Endothelial cell of umbilical vein (primary cell): ENCODE data around the gene CASP2. TPM values are rescaled to one million over a fixed set of nuclear protein-coding genes. Genes with fewer than 3 reads are reported as not detected.

Source experiments
- BruUV-seq: library from RNA; stranded (reverse); fragments of 400-500 nt; replicated peaks from 2 replicates; lab custom pipeline; 2021; lab: Mats Ljungman, UMichigan
- CTCF ChIA-PET: fragments of 300-600, 350-600 bp; sonication (Branson Sonifier 250); formaldehyde crosslinking; loops from one replicate; lab custom pipeline; 2021; ENCODE audit warnings: antibody characterized with exemption, inconsistent platforms; lab: Charles Lee
- POLR2A ChIA-PET: fragments of 300-600, 350-600 bp; sonication (Branson Sonifier 250); formaldehyde crosslinking; loops from one replicate; lab custom pipeline; 2021; ENCODE audit warnings: antibody characterized with exemption, inconsistent platforms; lab: Charles Lee
- DNase-seq: peaks from one replicate; pipeline ENCODE4 v3.0.0-alpha.2; 2011; ENCODE audit warnings: low read depth, low spot score
- FAIRE-seq: peaks from 2 replicates; lab custom pipeline; 2011; peaks lifted over from hg19 to GRCh38; lab: Jason Lieb, UNC
- H2AFZ ChIP-seq: 2 replicates; pipeline ENCODE4 v1.6.0; 2012; ENCODE audit warnings: low read depth, low read length, control low read depth, inconsistent platforms
- H3K27ac ChIP-seq: 2 replicates; pipeline ENCODE4 v1.5.1; 2011; ENCODE audit warnings: low read depth, mild to moderate bottlenecking, control low read depth, low read length, moderate library complexity; ENCODE audit not compliant: insufficient read depth
- H3K27me3 ChIP-seq, 2 experiments: 2 replicates each; pipeline versions ENCODE4 v1.6.0 to v1.6.1; 2011; ENCODE audit warnings: low read length in 2 of 2, mixed read lengths in 1 of 2; ENCODE audit not compliant: control insufficient read depth in 2 of 2, insufficient read depth in 2 of 2
- H3K36me3 ChIP-seq, 2 experiments: 2 replicates in 1 of 2; 3 replicates in 1 of 2; pipeline ENCODE4 v1.5.1; 2011; ENCODE audit warnings: low read length in 2 of 2, mild to moderate bottlenecking in 1 of 2, moderate library complexity in 1 of 2; ENCODE audit not compliant: control insufficient read depth in 2 of 2, insufficient read depth in 2 of 2; ENCODE audit errors: extremely low read depth in 1 of 2
- H3K4me1 ChIP-seq: 3 replicates; pipeline ENCODE4 v1.5.1; 2011; ENCODE audit warnings: mild to moderate bottlenecking, low read length; ENCODE audit not compliant: control insufficient read depth, insufficient read depth; ENCODE audit errors: extremely low read depth
- H3K4me2 ChIP-seq: 2 replicates; pipeline ENCODE4 v1.6.1; 2011; ENCODE audit warnings: low read length, control low read depth, mixed read lengths; ENCODE audit not compliant: insufficient read depth
- H3K4me3 ChIP-seq, 3 experiments: fragments of 200-600 bp in 1 of 3; sonication (generic), shearing (Covaris generic) in 1 of 3; replicated peaks in 1 of 3; 2 replicates each; pipeline ENCODE4 v1.5.1; 2011 to 2016; ENCODE audit warnings: control low read depth in 3 of 3, low read length in 3 of 3, mild to moderate bottlenecking in 2 of 3, inconsistent platforms in 1 of 3, low read depth in 1 of 3, moderate library complexity in 1 of 3; ENCODE audit not compliant: insufficient read depth in 1 of 3
- H3K79me2 ChIP-seq: 2 replicates; pipeline ENCODE4 v1.6.0; 2012; ENCODE audit warnings: low read length, inconsistent platforms; ENCODE audit not compliant: control insufficient read depth, insufficient read depth
- H3K9ac ChIP-seq: replicated peaks from 2 replicates; pipeline ENCODE3; 2011; ENCODE audit warnings: low read length, control low read depth; ENCODE audit not compliant: insufficient read depth; ENCODE audit errors: extremely low read depth
- H3K9me1 ChIP-seq: replicated peaks from 3 replicates; pipeline ENCODE4 v1.6.0; 2011; ENCODE audit warnings: mild to moderate bottlenecking, low read length; ENCODE audit not compliant: control insufficient read depth, insufficient read depth; ENCODE audit errors: extremely low read depth
- H3K9me3 ChIP-seq: replicated peaks from 2 replicates; pipeline ENCODE4 v1.5.1; 2012; ENCODE audit warnings: low read length, inconsistent platforms; ENCODE audit not compliant: control insufficient read depth, insufficient read depth
- H4K20me1 ChIP-seq: replicated peaks from 2 replicates; pipeline ENCODE3; 2011; ENCODE audit warnings: mild to moderate bottlenecking, low read length; ENCODE audit not compliant: control insufficient read depth, insufficient read depth; ENCODE audit errors: extremely low read depth
- CTCF ChIP-seq, 2 donors: IDR thresholded peaks; 1 replicate in 1 of 2; 2 replicates in 1 of 2; pipeline ENCODE4 v1.5.1; 2011; ENCODE audit warnings: low read length in 2 of 2, mild to moderate bottlenecking in 2 of 2, moderate library complexity in 2 of 2, control low read depth in 1 of 2, inconsistent platforms in 1 of 2, low read depth in 1 of 2; ENCODE audit not compliant: insufficient read depth in 1 of 2; ENCODE audit errors: extremely low read depth in 1 of 2
- EZH2 ChIP-seq: IDR thresholded peaks from 2 replicates; pipeline ENCODE4 v1.6.1; 2012; ENCODE audit warnings: borderline replicate concordance, low read depth, mild to moderate bottlenecking, moderate library complexity, low read length, inconsistent platforms; ENCODE audit not compliant: severe bottlenecking
- FOS ChIP-seq: IDR thresholded peaks from 2 replicates; pipeline ENCODE4 v1.6.1; 2011; ENCODE audit warnings: mild to moderate bottlenecking, low read length, moderate library complexity, borderline replicate concordance; ENCODE audit not compliant: insufficient read depth
- JUN ChIP-seq: IDR thresholded peaks from 2 replicates; pipeline ENCODE4 v1.6.1; 2011; ENCODE audit warnings: borderline replicate concordance, low read depth; ENCODE audit not compliant: insufficient read length, insufficient read depth
- MAX ChIP-seq: IDR thresholded peaks from 2 replicates; pipeline ENCODE4 v1.6.1; 2011; ENCODE audit not compliant: insufficient read depth, insufficient read length
- MYC ChIP-seq: IDR thresholded peaks from one replicate; pipeline ENCODE4 v1.6.1; 2011; ENCODE audit warnings: mild to moderate bottlenecking, low read depth, low read length
- POLR2A ChIP-seq: IDR thresholded peaks from 2 replicates; pipeline ENCODE4 v1.6.1; 2012; ENCODE audit warnings: low read depth, mild to moderate bottlenecking, control low read depth, low read length
- POLR2AphosphoS5 ChIP-seq: IDR thresholded peaks from 2 replicates; pipeline ENCODE4 v1.6.1; 2012; ENCODE audit warnings: low read depth, mild to moderate bottlenecking, control low read depth, low read length, moderate library complexity; ENCODE audit not compliant: insufficient read depth
- dilution Hi-C: fragments of 300-500 bp; cut with MboI; formaldehyde crosslinking; loops from one replicate; pipeline ENCODE4 v1.15.0; 2019; ENCODE audit warnings: low sequenced_read_pairs; ENCODE audit not compliant: extremely low pct_ligation_motif_present
- intact Hi-C: fragments of 100-400 bp; cut with micrococcal nuclease; formaldehyde crosslinking; loops from one replicate; pipeline ENCODE4 v1.10.0; 2022
- polyA plus RNA-seq, 4 experiments: library from polyadenylated mRNA; depleted of rRNA in 3 of 4; stranded (reverse) in 3 of 4; unstranded in 1 of 4; fragments of >200 nt; gene quantifications; 2 replicates each; pipeline versions ENCODE4 v1.2.1 to v1.2.3, GENCODE V29; 2011 to 2012; ENCODE audit warnings: missing spikeins in 1 of 4
- total RNA-seq: library from RNA; stranded (reverse); gene quantifications from 2 replicates; pipeline ENCODE4 v1.2.3, GENCODE V29; 2021

CASP2 gene
- total and polyA plus RNA-seq, 2 donors (not counting 3 experiments of a cell fraction or from before 2014, with no cell fraction given) = 36.3 to 57.9 TPM

- Histone ChIP-seq H3K4me3 (no peak overlapping the region), H3K4me1 (no peaks in the 10 kb centered on the region), H3K9me1 (no peaks in the 10 kb centered on the region), H3K36me3 (no peaks in the 10 kb centered on the region), H2AFZ (no peak overlapping the region), H3K4me2 (no peak overlapping the region), H3K9me3 (no peaks in the 10 kb centered on the region), H3K27ac (no peak overlapping the region), H3K79me2 (no peaks in the 10 kb centered on the region), H3K27me3 (peaks cover 4 to 7% of the 10 kb centered on the region in 2 experiments), H3K9ac (no peak overlapping the region), H4K20me1 (no peaks in the 10 kb centered on the region)
- no peak for DNase-seq
- FAIRE-seq = no peak
- ChIA-PET CTCF (interaction anchor here (1.1 to 1.5 kb wide), 3 partner anchors 17 to 21 kb away, joined by 3 read pairs; no protein-coding TSS in a partner anchor), POLR2A (no interaction called here)
- TF ChIP-seq EZH2 (no peak), POLR2A (no peak), JUN (no peak), MAX (no peak), FOS (no peak), CTCF (IDR thresholded peaks at IDR 0.05; ENCODE audit: extremely low read depth in 1 of 2, insufficient read depth in 1 of 2, low read depth in 1 of 2, low read length in 2 of 2) (no peak), POLR2AphosphoS5 (no peak), MYC (no peak)
- dilution Hi-C loops (no loop called here), intact Hi-C loops (no loop called here)
- no TSS peak for BruUV-seq
These were observed 67.6 kb downstream of the CASP2 start for GRCh38 chr7:143355450-143356385.
